HG03565 (cell line): ENCODE data around the gene CNPPD1.

Source experiments
- ATAC-seq: cut with Tn5 transposase; IDR thresholded peaks from one replicate; pipeline ENCODE4 v1.9.1; 2021; ENCODE audit warnings: mild to moderate bottlenecking, moderate library complexity; ENCODE audit not compliant: unreplicated experiment

CNPPD1 gene

DNA sequence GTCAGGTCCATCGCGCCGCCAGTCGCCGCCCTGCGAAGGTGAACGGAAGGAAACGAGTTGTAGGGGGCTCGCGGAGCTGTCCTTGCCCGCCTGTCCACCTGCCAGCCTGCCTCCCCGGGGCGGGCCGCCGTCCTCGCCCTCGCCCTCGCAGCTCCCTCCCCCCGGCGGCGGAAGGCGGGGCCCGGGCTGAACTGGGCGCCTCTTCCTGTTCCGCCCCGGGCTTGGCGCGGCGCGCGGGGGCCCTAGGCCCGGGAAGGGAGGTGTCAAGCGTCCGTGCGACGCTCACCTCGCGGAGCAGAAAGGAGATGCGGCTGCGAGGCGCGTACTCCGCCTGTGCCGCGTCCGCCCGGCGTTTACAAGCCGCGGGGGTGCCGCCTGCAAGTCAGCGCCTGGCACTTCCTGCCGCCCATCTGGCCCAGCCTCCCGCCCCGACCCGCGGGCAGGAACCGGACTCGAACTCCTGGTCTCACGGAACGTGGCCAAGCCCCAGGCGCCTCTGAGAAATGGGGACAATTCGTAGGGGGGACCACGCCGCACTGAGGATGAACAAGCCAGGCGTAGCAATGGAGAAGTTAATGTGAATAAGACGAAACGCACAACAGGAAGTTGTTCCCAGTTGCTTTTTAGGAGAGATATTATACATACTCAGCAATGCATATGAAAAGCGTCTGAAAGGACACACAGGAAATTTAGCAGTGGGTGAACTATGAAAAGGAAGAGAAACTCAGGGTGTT lies at the start of gene CNPPD1:
Gene CNPPD1, minus strand, starts transcription at position 108 of the 734 bp plus-strand sequence. Its CDS starts 97 bp downstream, at position 11.
- peak; percentile 47 for ATAC-seq

DNA sequence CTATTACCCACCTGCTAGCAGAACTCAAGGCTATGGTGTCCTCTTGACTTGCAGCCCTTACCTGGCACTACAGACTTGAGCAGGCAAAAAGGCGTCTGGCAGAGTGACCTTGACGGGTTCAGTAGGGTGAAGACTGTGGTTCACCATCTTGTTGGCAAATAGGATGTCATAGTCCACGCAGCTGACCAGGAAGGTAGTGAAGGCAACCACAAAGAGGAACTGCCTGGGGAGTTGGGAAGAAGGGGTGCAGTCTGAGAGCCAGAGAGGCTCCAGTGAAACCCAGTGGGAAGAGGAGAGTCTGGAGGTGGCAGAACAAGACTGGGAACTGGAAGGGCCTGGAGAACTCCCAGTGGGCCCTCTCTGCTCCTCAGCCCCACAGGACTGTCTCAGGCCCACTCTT lies 48.6 kb upstream of the CNPPD1 start:
- ATAC-seq = no peak

DNA sequence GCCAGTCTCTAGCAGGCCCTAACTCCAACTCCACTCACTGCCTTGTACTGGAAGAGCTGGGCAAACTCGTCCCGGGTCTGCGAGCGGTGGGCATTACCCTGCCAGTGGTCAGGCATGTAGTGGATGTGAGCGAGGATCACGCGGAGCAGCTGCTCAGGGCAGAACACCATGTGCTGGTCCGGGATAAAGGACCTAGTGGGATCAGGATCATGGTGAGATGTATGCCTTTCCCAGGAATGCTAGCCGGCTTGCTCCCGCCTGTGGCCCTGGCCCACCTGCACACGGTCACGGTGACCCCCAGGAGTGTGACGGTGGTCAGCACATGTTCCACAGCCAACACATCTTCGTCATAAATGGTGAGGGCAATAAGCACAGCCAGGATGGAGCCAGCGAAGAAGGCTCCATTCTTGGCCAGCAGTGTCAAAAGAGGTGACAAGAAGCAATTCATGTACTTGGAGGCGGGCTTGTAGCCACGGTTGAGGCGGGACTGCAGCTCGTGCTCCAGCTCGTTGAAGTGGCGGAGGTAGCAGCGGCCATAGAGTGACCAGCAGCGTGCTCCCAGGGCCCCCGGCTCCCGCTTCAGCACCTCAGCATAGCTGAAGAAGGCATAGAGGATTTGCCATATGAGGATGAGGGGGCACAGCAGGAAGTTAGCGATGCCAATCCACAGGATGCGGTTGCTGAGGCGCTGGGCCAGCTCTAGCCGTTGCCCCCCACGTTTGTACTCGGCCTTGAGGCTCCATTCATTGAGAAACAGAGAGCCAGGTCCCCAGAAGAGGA lies 47.3 kb upstream of the CNPPD1 start:
- ATAC-seq = no peak

DNA sequence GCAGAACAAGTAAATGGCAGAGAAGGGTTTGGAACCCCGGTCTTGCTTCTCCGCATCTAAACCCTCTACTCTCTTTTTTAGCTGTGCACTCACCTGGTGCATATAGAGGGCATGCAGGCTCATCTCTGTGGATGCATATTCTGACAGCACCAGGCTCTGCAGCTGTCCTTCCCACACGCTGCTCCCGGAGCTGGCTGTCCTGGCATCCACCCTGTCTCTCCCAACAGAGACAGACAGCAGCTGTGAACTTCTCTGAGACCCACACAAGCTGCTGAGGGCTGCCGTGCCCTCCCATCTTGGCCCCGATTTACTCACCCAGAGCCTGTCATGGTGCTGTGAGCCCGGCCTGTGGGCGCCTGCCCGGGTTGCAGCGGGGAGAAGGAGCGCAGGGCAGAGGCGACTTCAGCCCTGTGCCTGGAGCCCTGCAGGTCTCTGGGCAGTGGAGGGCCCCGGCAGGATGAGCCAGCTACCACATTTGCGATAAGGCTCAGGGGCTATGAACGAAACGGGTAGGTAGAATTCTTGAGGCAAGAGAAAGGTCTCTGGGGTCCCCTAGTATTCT lies 45.3 kb upstream of the CNPPD1 start:
- no peak for ATAC-seq

- no peak for ATAC-seq
Observed at GRCh38 chr2:219220652-219221402, 44.1 kb upstream of the CNPPD1 start.

- ATAC-seq = no peak
Observed at GRCh38 chr2:219219784-219220532, 43.2 kb upstream of the CNPPD1 start.

DNA sequence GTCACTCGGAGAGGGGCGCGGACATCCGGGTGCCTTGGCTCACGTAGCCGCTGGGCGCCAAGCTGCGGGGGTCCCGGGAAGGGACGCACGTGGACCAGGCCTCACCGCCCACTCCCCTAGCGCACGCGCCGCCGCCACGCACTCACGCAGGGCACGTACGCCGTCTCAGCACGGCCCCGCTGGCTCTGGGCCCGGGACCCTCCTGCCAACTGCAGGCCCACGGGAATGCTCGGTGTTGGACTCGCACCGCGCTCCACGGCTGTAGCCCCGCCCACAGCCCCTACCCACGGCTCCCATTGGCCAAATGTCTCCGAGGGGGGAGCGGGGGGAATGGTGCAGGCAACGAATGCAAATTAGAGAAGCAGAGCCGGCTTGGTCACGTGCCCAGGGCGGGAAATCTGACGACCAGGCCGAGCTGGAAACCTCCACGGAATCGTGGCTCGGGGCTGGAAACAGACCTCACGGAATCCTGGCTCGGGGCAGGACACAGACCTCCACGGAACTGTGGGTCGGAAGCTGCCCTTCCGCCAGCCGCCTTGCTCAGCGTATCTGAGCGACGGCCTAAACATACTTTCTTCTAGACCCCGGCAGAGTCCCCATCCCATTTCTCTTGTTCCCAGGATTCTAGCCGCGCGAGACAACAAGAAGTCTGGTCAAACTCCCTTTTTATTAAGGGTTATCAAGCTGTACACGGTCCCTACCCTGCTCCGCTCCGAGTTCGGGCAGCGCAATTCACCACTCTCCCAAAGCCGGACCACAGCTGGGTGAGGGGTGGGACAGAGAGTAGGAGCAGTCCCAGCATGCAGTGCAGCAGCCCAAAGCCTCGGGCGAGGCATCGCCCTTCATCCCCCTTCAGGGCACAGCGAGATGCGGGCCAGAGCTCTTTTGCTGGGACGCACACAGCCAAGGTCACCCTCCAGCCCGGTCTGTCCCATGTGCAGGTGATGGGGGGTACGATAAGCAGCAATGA lies 42.3 kb upstream of the CNPPD1 start, which contains the start of gene ABCB6:
Gene ABCB6, minus strand, starts transcription at position 227 of the 970 bp plus-strand sequence. CDS start 285 bp downstream, outside the sequence.
- peak; percentile 44 for ATAC-seq

DNA sequence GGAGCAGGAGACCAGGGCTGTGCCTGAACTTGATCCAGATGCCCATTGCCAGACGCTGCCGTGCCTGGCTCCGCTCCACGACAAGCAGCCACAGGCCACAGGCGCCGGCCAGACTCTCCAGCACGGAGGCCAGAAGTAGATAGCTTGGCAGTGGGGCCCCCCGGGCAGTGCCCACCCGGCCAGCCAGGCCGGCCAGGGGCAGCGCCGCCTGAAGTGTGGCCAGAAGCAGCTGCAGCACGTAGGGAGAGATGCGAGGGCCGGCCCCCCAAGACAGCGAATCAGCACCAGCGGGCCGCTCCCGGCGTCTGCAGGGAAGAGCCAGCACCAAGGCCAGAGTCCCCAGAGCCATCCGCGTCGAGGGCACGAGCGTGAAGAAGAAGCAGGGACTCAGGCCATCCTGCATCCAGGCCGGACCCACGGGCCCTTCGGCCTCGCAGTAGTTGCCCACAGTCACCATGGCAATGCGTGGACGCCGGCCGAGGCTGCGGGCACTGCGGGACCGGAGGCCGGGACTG lies 41.5 kb upstream of the CNPPD1 start:
- peak; percentile 5 for ATAC-seq

GRCh38 chr2:219216535-219216915 lies 39.8 kb upstream of the CNPPD1 start:
- ATAC-seq = no peak

GRCh38 chr2:219215871-219216534 lies 39.3 kb upstream of the CNPPD1 start:
- ATAC-seq = no peak

- no peak for ATAC-seq
Observed at GRCh38 chr2:219214786-219215185, 38.1 kb upstream of the CNPPD1 start.

DNA sequence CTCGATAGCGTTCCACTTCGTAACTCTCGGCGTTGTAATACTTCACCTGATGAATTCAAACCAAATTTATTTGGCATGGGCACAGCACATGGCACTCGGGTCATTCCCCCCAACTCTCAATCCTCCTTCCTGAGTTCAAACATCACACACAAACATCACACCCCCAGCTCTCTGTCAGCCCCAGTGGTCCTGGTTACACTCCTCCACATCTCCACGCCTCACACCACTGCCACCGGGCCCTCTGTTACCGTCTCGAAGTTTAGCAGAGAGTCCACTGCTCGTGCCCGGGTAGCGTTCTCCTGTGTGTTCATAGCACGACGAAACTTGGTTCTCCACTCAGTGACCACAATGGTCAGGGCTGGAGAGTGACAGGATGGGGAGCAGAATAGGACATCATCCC lies 37.4 kb upstream of the CNPPD1 start:
- no peak for ATAC-seq

DNA sequence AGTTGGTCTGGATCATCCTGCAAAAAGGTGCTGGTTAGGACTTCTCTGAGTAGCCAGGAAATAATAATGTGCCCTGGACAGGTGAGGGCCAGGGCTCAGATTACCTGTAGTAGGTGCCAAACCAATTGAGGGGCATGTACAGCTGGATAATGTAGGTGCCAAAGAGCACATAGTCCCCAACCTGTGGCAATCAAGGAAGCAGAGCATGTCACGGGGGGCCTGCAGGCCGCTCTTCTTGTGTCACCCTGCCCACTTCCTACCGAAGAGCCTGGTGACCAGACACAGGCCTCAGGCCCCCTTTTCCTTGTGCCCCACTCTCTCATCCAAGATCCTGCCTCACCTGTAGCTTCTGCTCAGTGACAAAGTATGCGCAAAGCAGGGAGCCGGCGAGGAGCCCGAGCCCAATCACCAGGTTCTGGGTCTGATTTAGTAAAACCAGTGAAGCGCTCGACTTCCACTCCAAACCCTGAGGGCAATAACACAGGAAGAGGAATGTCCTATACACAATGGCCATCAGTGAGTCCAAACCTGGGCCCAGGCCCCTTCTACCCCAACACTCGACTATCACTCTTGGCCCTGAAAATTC lies 36.9 kb upstream of the CNPPD1 start:
- ATAC-seq = no peak

DNA sequence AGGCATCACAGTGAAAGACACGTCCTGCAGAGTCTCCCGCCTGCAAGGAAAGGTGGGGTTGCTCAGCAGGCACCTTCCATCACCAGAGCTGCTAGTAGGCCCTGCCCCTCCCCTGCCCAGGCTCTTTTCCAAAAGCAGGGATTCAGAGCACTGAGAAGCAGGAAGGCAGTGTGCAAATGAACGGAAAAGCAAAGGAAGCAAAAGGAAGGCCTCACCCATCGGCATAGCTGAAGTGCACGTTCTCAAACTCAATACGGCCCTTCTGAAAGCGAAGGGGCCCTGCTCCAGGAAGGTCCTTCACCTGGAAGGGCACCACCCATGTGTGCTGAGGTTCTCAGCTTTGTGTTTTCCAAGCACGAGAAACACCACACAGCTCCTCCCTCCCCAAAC lies 36.3 kb upstream of the CNPPD1 start:
- no peak for ATAC-seq

- no peak for ATAC-seq
Observed at GRCh38 chr2:219210886-219211362, 34.2 kb upstream of the CNPPD1 start.

- no peak for ATAC-seq
Observed at GRCh38 chr2:219210196-219210885, 33.6 kb upstream of the CNPPD1 start.
